Measurements from ENCODE around the gene RNF224.

Gene RNF224

GRCh38 chr9:137227054-137227852 lies at the start of gene RNF224:
TSS of gene RNF224 (plus strand) at chr9:137227502. CDS start at chr9:137228336, 834 bp downstream.
- peak; percentile 89 for DNase-seq

- no peak for DNase-seq
Observed at GRCh38 chr9:137178201-137178938, 48.9 kb upstream of the RNF224 start.

DNA sequence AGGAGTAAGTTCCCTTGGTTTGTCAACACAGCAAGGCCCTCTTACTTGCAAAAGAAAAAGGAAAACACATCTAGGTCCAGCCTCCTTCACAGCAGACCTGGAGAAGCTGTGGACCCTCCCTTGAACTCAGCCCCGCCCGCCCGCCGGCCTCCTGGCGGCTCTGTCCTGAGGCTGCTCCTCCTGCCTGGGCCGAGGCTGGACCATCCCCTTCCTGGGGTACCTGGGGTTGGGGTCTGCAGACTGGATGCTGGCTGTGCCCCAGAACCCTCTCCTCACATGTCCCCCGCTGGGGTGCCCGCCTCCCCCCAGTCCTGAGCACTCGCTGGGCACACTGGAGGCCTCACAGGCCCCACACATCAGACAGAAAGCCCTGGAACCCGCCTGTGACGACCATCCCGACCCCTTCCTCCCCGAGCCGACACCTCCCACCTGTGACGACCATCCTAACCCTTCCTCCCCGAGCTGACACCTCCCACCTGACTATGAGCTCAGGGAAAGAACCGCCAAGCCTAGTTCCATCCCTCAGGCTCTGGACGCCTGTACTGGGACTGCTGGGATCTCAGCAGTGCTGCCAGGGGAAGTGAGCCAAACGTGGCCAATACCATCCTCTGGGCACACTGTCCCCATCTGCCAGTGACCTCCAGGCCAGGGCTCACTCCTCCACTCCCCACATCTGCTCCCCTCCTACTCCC lies 48.2 kb upstream of the RNF224 start:
- no peak for DNase-seq

DNA sequence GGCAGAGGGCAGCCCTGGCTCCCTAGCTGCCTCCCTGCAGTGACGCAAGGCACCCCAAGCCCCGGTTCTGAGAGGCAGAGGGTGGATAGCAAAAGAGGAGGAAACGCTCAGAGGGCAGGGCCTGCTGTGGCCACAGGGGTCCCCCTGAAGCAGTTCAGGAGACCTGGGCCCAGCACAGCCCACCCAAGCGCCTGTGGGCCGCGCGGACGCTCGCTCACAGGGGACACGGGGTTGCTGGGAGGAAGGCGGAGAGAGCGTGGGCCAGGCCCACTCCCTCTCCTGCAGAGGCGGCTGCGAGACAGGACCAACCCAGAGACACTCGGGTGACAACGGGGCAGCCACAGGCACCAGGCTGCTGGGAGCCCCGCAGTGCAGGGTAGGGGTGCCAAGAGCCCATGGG lies 47.5 kb upstream of the RNF224 start:
- no peak for DNase-seq

- DNase-seq: no peak
Observed at GRCh38 chr9:137180491-137180890, 46.8 kb upstream of the RNF224 start.

- DNase-seq: no peak
Observed at GRCh38 chr9:137181680-137182079, 45.6 kb upstream of the RNF224 start.

DNA sequence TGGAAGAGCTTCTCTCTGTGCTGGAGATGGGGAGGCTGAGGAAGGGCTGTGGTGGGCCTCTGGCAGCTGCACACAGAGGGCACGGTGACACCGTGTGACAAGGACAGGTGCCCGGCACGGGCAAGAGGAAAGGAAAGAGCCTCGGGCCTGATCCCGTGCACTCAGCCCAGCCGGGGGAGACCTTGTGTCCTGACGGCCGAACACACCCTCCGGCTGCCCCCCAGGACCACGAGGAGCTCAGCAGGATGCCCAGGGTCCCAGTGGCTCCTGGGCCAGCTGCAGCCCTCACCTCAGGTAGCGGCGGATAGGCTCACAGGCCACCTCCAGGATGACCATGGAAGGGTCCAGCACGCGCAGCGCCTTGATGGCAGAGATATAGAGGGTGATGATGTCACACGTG lies 44.5 kb upstream of the RNF224 start:
- DNase-seq: no peak

- no peak for DNase-seq
Observed at GRCh38 chr9:137183980-137184595, 43.2 kb upstream of the RNF224 start.

- DNase-seq: no peak
Observed at GRCh38 chr9:137184881-137185660, 42.2 kb upstream of the RNF224 start.

- no peak for DNase-seq
Observed at GRCh38 chr9:137185921-137186320, 41.4 kb upstream of the RNF224 start.

- DNase-seq: no peak
Observed at GRCh38 chr9:137186385-137186784, 40.9 kb upstream of the RNF224 start.

DNA sequence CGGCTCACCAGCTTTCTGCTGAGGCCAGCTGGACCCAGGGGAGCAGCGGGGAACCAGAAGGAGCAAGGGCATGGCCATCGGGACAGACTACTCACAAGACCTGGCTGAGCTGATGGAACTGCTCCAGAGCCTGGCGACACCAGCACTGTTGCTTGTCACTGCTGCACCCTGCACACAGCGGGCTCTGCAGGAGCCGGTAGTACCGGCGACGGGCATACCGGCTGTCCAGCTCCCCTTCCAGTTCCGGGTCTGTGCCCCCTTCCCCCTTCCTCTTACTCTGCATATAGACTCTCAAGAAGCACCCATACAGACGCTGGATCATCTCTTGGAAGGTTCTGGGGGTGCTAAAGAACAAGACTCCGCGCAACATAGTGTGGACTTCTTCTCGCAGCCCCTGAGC lies 39.9 kb upstream of the RNF224 start:
- no peak for DNase-seq

GRCh38 chr9:137188086-137188489 lies 39.2 kb upstream of the RNF224 start:
- no peak for DNase-seq

GRCh38 chr9:137188490-137189296 lies 38.6 kb upstream of the RNF224 start, which contains the start of the genes ANAPC2 and SSNA1:
TSS of gene ANAPC2 (minus strand) at chr9:137188560. CDS start at chr9:137188532, 28 bp downstream.
TSS of gene SSNA1 (plus strand) at chr9:137188676. CDS start at chr9:137188727, 51 bp downstream.
- peak; percentile 97 for DNase-seq

- no peak for DNase-seq
Observed at GRCh38 chr9:137189297-137190295, 37.7 kb upstream of the RNF224 start.

DNA sequence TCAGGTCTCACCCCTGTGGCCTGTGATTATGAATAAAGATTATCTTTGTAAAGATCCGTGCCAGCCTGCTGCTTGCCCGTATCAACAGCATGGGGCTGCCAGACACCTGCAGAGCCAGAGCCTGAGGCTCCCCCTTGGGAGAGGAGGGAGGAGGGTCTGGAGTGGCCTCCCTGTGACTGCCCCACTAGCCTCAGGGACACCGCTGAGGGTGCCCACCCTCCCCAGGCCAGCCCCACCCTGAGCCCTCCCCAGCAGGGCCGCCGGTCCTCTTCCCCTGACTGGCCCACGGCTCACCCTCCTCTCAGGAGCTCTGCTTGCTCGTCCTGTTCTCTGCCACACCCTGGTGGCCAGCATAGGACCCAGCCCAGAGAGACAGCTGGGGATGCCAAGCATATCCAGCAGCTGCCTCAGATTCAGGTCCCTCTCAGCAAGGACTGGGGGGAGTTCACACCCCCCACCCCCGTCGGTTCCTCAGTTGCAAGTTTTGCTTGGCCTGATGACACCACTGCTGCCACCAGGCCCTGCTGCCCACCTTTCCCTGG lies 36.9 kb upstream of the RNF224 start:
- DNase-seq: no peak

GRCh38 chr9:137191245-137191644 lies 36.1 kb upstream of the RNF224 start:
- no peak for DNase-seq

GRCh38 chr9:137191691-137192447 lies 35.4 kb upstream of the RNF224 start:
- DNase-seq: no peak

- DNase-seq: no peak
Observed at GRCh38 chr9:137192448-137192780, 34.9 kb upstream of the RNF224 start.
